Measurements from ENCODE around the gene PDILT. TPM values are rescaled to one million over a fixed set of nuclear protein-coding genes. Genes with fewer than 3 reads are reported as not detected.

The PDILT gene
- total and polyA plus RNA-seq, 2 of the 8 experiments (the other 6 are each of a cell fraction or from before 2014, with no cell fraction given), result not detected

- no peak for FAIRE-seq
- CTCF ChIA-PET (ENCODE audit: partially characterized antibody), result interaction anchor here (1.1 to 2.5 kb wide), 4 partner anchors 12 to 465 kb away, joined by 3 to 20 read pairs (median 7); no protein-coding TSS in a partner anchor
Measured at GRCh38 chr16:20372701-20373100, 31.8 kb downstream of the PDILT start.

More at GRCh38 chr16:20372701-20373100, 31.8 kb downstream of the PDILT start:
- Histone ChIP-seq H3K18ac (ENCODE audit: extremely low read depth, low read length) (no peak overlapping the region), H4K20me1 (replicated peaks in 1 of 2; ENCODE audit: control insufficient read depth in 1 of 2, insufficient read depth in 2 of 2, low read length in 2 of 2) (no peaks in the 10 kb centered on the region), H3K27ac (ENCODE audit: low read depth, low read length) (no peak overlapping the region), H2BK120ac (replicated peaks; ENCODE audit: low read depth, low read length) (no peak overlapping the region), H4K91ac (replicated peaks; ENCODE audit: insufficient read length, low read length) (no peak overlapping the region), H2BK12ac (ENCODE audit: low read depth, low read length) (no peak overlapping the region), H3K4me1 (replicated peaks in 1 of 4; ENCODE audit: control insufficient read depth in 3 of 4, insufficient read depth in 4 of 4, low read length in 3 of 4) (no peaks in the 10 kb centered on the region), H3K14ac (ENCODE audit: insufficient read length) (no peak overlapping the region), H4K5ac (ENCODE audit: insufficient read length, low read depth, low read length) (no peak overlapping the region), H3K9ac (replicated peaks in 1 of 4; ENCODE audit: extremely low read depth in 1 of 4, low read depth in 3 of 4, low read length in 3 of 4) (no peak overlapping the region), H3K4me2 (ENCODE audit: insufficient read depth in 1 of 2, low read depth in 2 of 2, low read length in 2 of 2) (no peak overlapping the region), H3K79me1 (ENCODE audit: low read depth, low read length) (no peaks in the 10 kb centered on the region), H3K23ac (ENCODE audit: insufficient read length) (no peak overlapping the region), H3K4ac (replicated peaks; ENCODE audit: insufficient read length, low read depth, low read length) (no peak overlapping the region), H3K4me3 (ENCODE audit: extremely low read depth in 1 of 4, insufficient read depth in 2 of 4, low read depth in 3 of 4, low read length in 4 of 4) (no peak overlapping the region), H3K79me2 (ENCODE audit: control insufficient read depth in 1 of 2, insufficient read depth in 2 of 2, low read length in 2 of 2) (no peaks in the 10 kb centered on the region), H2BK15ac (ENCODE audit: low read length) (no peak overlapping the region), H2BK5ac (ENCODE audit: low read depth, low read length) (no peak overlapping the region), H2AFZ (ENCODE audit: low read length) (no peak overlapping the region), H4K8ac (ENCODE audit: extremely low read depth, insufficient read depth, low read length) (no peak overlapping the region), H3K56ac (replicated peaks; ENCODE audit: insufficient read length, low read depth, low read length) (no peak overlapping the region), H3K36me3 (ENCODE audit: control insufficient read depth in 2 of 4, insufficient read depth in 4 of 4, low read length in 3 of 4) (no peaks in the 10 kb centered on the region), H3K9me3 (ENCODE audit: insufficient read depth in 2 of 2, low read depth in 1 of 2, low read length in 1 of 2) (no peaks in the 10 kb centered on the region), H3K23me2 (ENCODE audit: low read depth, low read length) (no peaks in the 10 kb centered on the region), H3K27me3 (replicated peaks in 1 of 4; ENCODE audit: control insufficient read depth in 3 of 4, extremely low read depth in 1 of 4, insufficient read depth in 3 of 4, low read length in 3 of 4) (no peaks in the 10 kb centered on the region; a peak in 1 of 7 replicates), H2BK20ac (ENCODE audit: low read length) (no peak overlapping the region), H2AK5ac (ENCODE audit: low read depth, low read length) (no peak overlapping the region)
- POLR2A ChIA-PET (ENCODE audit: partially characterized antibody), result no interaction called here
- 86% methylated on average over 5 of the region's 5 CpGs; no CpG with 5 or more reads in 1 of the 2 experiments for whole genome bisulfite sequencing, 2 experiments (ENCODE audit: extremely low coverage in 1 of 2, insufficient coverage in 1 of 2, insufficient read length in 1 of 2, insufficient replicate concordance in 2 of 2, low coverage in 1 of 2, low lambda C conversion rate in 2 of 2, missing lambda C conversion rate in 1 of 2)
- DNase-seq (ENCODE audit: low read depth in 1 of 2, low spot score in 2 of 2), result no peak
- TF ChIP-seq RAD21 (IDR thresholded peaks at IDR 0.05 in 1 of 2, conservative IDR thresholded peaks at IDR 0.05 in 1 of 2; ENCODE audit: low read depth in 2 of 2, low read length in 2 of 2) (no peak), SP4 (IDR thresholded peaks at IDR 0.05; ENCODE audit: low read length) (no peak), KDM5A (IDR thresholded peaks at IDR 0.05; ENCODE audit: low read length) (no peak), CEBPB (IDR thresholded peaks at IDR 0.05; ENCODE audit: low read depth, low read length) (no peak), TAF1 (IDR thresholded peaks at IDR 0.05; ENCODE audit: low read depth, low read length) (no peak), ASH2L (IDR thresholded peaks at IDR 0.05; ENCODE audit: low read length) (no peak), CHD2 (IDR thresholded peaks at IDR 0.05; ENCODE audit: low read length) (no peak), YY1 (IDR thresholded peaks at IDR 0.05; ENCODE audit: low read depth, low read length) (no peak), CBX8 (IDR thresholded peaks at IDR 0.05; ENCODE audit: borderline replicate concordance, low read depth, low read length) (no peak), SAP30 (IDR thresholded peaks at IDR 0.05; ENCODE audit: insufficient read depth, insufficient replicate concordance, low read length) (no peak)

All from H1 (cell line).